NCI-H748 (cell line): ENCODE results near the gene PPP3CA.
"Not testable (repeated sequence)": the region's sequence is repeated elsewhere in the genome, so short reads cannot be mapped to it uniquely, and the experiment has no call there.

Experiments used
- DNase-seq: peaks from one replicate; lab custom pipeline; 2025; ENCODE audit not compliant: unreplicated experiment; lab: John Stamatoyannopoulos, UW

The PPP3CA gene

DNA sequence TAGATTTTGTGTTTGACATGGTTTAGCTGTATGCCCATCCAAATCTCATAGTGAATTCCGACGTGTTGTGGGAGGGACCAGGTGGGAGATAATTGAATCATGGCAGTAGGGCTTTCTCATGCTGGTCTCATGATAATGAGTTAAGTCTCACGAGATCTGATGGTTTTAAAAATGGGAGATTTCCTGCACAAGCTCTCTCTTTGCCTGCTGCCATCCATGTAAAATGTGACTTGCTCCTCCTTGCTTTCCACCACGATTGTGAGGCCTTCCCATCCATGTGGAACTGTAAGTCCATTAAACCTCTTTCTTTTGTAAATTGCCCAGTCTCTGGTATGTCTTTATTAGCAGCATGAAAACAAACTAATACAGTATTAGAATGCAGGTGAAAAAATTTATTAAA is 164.6 kb downstream of the PPP3CA start:
- DNase-seq = not testable (repeated sequence)

DNA sequence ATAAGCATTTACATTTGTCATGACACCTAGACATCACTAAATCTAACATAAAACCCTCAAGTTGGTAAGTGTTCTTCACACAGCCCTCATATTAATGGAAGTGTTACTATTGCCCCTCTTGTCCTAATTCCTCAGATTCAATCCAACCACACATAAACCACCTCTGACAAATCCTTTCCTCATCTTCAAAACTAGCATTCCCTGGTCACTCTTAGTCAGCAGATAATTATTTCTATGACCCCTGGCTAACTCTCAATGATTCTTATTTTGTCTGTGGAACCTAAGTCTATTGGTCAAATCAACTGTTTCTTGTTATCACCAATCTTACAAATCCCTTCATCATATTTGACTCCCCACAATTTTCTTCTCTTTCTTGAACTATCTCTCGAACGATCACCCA is 168.6 kb downstream of the PPP3CA start:
- no peak for DNase-seq

DNA sequence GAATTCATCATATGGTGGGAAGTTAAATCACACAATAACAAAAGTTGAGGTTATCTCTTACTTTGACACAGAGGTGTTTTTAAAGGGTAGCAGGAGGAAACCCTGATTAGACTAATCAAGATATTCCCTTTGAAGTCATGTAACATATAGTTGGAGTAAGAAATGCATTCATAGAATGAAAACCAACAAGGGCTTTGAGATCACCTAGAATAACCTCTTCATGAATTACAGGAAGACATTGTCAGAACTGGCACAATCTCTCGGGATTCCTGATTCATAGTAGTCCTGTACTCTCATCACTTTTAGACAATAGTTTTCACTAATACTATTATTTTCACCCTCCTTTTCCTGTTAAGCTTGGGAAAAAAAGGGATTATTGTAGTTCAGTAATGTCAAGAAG is 170.2 kb downstream of the PPP3CA start:
- no peak for DNase-seq

DNA sequence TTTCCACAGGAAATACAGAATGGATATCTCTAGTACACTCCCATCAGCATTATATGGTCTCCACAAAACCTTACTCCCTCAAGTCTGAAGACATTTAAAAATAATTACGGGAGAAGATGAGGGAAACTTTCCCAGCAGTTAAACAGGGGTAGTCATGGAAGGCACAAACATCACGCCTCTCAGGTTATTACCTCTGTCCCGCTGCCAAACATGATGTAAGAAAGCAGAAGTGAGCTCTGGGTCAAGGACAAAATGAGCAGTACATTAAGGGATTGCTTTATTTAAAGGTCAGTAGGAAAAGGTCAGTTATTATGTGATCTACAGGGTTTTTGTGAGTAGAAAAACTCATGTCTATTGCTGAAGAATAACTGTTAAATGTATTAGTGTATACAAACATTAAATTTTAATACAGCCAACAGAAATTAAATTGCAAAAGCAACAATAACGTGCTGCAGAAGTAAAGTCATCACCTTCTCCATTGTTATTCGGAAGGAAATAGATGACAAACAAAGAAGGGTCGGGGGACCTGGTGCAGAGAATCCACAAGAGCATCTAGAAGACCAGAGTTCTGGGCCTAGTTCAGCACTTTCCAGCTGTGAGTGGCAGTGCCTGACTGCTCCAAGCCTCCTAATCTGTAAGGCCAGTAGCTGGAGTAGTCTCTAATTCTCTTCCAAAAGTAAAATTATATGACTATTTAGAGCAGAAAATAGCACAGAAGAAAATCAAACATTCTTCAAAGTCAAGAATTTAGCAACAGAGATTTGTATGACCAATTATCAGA is 171.2 kb downstream of the PPP3CA start:
- DNase-seq = peak; percentile 37

- no peak for DNase-seq
These were observed 172.5 kb downstream of the PPP3CA start for GRCh38 chr4:101174679-101175345.

DNA sequence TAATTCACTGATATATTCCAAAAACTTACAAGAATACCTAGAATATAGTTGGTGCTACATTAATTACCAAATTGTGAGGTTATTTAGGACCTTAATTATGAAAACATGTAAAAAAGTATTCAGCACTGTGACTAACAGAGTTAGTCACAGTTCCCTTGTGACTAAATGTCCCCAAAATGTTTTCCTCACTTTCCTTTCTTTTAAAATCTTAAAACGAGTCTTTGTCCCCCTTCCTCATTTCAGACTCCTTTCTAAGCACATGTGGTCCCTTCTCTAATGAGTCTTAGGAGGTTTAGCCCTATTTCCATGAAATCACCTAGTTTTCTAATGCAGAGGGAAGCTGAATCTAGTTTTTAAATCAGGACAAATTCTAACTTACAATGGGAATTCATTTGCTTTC is 175.0 kb downstream of the PPP3CA start:
- no peak for DNase-seq

DNA sequence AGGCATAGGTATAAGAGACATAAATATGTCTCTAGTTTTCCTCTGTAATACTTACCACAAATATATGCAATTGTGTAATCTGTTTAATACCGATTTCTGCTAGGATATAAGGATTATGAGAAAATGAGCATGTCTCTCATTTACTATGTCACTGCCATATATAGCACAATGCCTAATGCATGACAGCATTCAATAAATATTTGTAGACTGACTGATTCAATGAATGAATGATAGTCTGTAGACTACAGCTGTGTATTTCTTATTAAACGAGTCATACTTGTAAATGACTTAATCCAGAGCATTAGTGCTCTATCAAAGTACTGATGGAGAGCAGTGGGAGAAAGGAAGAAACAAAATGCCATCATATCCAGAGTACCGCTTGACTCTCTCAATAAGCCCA is 175.6 kb downstream of the PPP3CA start:
- DNase-seq = no peak

DNA sequence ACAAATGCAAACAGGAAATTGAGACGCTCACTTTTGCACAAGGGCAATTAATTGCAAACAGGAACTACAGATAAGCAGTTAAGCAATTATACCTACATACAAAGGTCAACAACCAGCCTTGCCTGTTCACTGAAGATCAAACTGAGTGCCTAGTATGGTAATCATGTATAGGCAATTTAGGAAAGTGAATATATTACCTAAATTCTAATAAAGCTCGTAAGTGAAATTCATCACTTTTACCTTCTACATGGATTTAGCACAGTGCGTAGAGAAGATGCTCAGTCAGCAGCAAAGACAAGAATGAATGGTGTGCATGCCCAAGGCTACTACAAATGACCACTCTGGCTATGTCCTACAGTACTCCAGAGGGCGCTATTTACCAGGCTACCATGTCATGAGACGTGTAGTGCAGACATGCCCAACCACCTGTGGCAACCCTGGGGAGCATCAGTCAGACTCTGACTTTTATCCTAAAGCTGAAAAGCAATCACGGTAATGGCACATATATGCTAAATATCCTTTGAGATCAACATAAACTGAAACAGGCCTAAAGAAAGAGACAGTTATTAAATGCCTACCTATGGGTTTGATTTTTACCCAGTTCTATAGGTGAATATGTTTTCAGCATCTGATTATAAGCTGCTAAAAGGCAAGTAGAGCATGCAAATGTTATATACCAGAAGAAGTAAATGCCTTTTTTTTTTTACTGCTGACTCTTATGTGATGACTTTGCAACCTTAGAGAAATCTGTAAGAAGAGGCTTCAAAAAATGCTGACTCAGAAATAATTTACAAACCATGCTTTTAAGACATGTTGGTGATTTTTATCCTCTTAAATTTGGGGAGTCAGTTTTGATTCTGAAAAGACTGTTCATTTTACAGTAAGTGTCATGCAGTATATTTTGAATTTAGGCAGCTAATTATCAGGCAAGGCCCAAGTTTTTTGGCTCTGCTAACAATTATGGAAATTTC is 178.0 kb downstream of the PPP3CA start:
- peak; percentile 90 for DNase-seq

GRCh38 chr4:101163936-101164335 is 183.4 kb downstream of the PPP3CA start:
- DNase-seq = no peak

DNA sequence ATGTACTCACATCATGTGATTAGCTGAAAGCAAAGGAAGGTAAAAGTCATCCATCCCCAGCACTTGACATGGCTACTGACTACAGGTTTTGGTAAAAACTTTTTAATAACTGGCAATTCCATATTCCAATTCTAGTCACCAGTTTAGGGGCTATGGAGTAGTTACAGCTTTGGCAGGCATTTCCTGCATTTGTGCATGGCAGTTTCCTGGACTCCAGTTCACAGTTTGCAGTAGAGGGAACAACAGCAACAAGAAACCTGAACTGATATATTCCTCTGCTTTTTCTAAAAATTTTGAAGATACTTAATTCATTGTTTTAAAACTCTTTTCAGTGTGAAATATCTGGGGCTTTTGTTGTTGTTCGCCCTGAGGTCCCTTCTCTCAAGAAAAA is 184.3 kb downstream of the PPP3CA start:
- no peak for DNase-seq

DNA sequence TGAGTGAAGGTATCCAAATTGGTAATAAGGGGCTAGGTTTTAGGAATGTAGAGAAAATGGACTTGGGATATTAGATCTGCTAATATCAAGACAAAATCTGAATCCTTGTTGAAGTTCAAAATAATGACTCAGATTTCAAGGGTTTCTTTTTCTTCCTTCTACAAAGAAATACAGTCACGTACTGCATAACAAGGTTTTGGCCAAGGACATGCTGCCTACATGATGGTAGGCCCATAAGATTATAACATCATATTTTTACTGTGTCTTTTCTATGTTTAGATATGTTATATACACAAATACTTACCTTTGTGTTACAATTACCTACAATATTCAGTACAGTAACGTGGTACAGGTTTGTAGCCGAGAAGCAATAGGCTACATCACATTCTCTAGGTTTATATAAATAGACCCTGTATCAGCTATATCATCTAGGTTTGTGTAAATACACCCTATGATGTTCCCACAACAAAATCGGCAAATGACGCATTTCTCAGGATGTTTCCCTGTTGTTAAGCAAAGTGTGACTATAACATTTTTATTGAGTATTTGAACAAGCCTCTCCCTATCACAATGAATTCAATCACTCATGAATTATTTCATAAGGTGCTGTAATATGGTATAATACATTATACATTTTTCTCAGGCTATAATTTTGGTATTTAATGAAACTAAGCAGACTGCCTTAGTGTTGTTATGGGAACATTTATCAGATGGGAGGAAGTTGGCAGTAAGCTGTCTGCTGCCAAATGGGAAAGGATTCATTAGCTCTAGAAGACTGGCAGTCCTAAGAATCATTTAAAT is 186.3 kb downstream of the PPP3CA start:
- DNase-seq = no peak

- DNase-seq = no peak
These were observed 188.8 kb downstream of the PPP3CA start for GRCh38 chr4:101158507-101158906.

GRCh38 chr4:101158134-101158482 is 189.2 kb downstream of the PPP3CA start:
- no peak for DNase-seq

DNA sequence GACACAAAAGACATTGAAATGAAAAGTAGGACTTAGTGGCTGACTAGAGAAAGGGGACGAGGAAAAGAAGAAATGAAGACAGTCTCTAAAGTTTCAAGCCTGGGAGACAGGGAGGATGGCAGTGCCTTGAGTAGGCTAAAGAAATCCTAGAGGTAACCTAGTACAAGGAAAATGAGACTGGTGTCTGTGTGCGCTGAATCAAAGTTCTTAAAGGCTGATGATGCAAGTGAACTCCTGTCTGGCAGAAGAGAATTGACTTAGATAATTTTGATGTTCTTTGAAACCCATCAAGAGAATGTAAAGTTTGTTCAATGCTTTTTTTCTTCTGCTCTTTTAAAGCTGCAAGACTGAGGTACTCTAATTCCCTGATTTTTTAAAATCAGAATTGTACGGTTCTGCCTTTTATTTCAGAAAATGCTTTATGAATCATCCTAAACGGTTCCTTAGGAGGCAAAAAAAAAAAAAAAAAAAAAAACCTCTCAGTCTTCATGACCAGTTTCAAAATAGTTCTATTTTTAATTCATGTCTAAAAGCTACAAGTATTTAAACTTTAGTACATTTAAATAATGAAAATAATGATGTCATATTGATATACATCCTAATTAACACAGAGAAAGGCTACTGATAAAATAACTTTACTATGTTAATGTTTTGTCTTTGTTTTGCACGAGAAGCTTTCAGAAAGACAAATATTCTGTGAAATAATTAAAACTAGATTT is 189.8 kb downstream of the PPP3CA start:
- DNase-seq = no peak

DNA sequence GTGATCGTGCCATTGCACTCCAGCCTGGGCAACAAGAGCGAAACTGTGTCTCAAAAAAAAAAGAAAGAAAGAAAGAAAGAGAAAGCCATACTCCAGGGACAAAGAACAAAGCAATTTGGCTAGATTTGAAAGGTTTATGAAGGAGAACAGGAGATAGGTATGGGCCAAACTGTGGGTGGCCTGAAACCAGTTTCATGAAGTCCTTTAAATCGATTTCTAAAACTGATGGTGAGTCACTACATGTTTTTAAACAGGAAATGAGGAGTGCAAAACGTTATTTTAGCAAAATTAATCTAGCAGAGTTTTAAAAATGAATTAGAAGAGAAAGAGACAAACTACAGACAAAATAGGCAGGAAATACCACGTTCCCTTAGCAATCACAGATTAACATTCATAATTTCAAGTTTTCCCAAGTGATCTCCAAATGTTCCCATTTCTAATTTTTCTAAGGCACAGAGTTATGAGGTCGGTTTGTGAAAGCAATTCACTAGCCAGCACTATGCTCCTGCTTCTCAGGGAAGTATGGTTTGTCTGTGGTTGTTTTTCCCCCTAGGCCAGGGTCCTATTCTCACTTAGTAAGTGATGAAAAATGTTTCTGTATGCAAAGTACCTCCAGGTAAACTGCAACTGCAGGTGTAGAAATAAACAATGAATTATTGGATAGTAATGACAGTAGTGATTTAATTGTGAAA is 190.6 kb downstream of the PPP3CA start:
- no peak for DNase-seq

- no peak for DNase-seq
These were observed 191.4 kb downstream of the PPP3CA start for GRCh38 chr4:101155945-101156344.

DNA sequence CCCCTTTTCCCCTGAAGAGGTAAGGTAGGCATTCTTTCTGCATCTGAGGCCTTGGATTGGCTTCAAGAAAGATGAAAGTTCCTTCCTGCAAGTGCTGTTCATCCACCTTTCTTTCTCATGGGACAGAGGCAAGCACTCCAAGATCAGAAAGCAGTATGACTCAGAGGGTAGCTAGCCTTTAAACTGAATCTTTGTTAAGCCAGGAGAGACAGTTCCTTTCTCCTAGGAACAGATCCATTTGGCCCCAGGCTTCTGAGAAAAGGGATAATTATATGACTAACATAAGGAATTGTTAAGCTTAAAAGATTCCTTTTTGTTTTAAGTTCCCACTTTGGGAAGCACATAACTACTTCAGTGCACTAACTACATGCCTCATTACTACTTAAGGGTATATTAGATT is 192.0 kb downstream of the PPP3CA start:
- DNase-seq = no peak

GRCh38 chr4:101153653-101154052 is 193.7 kb downstream of the PPP3CA start:
- DNase-seq = peak; percentile 56

DNA sequence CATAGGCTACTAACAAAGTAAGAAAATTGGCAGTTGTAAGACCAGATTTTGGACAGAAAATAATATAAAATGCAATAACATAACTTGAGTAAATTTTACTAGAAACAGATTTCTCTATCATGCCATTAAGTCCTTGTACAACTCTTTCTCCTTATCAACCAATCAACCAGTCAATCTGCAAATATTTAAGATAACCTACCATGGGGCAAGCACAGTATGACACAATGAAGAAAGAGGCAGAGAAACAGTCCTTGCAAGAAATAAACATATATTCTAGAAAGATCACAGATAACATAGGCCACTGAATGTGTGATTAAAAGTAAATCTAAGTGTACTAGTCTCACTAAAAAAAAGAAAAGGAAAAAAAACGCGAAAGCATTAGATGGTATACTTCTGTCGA is 194.8 kb downstream of the PPP3CA start:
- no peak for DNase-seq

GRCh38 chr4:101148551-101148950 is 198.8 kb downstream of the PPP3CA start:
- no peak for DNase-seq
